Tongue (tissue), 2 donors: ENCODE results near the gene IRF3. TPM values are rescaled to one million over a fixed set of nuclear protein-coding genes. Genes with fewer than 3 reads are reported as not detected.

Experiments used
- DNase-seq: peaks from one replicate; pipeline ENCODE4 v3.0.0-alpha.2; 2015
- total RNA-seq: library from RNA; depleted of rRNA; stranded (reverse); fragments of >200 nt; gene quantifications from one replicate; pipeline ENCODE4 v1.2.3, GENCODE V29; 2014

Gene IRF3
- total RNA-seq, result 44.0 TPM

- peak; percentile 99 for DNase-seq
Measured at GRCh38 chr19:49665351-49666119, at the start of gene IRF3, which contains the start of gene BCL2L12. Gene IRF3 (minus strand): TSS chr19:49665857. CDS start chr19:49664838, 1,019 bp downstream. Gene BCL2L12 (plus strand): TSS chr19:49665933. CDS start chr19:49666693, 760 bp downstream.

DNA sequence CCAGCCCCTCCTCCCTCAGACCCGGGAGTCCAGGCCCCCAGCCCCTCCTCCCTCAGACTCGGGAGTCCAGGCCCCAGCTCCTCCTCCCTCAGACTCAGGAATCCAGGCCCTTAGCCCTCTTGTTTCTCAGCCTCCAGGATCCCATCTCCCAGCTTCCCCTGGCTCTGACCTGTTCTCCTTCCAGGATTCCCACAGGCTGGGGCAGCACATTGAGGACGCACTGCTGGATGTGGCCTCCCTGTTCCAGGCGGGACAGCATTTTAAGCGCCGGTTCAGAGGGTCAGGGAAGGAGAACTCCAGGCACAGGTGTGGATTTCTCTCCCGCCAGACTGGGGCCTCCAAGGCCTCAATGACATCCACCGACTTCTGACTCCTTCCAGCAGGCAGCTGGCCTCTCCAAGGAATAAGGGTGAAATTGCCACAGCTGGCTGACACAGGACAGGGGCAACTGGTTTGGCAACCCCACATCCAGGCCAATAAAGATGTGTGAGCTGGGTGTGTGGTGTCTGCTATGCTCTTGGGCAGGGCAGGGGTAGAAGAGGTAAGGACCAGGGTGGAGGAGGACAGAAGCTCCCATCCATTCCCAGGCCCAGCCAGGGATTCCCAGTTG, 47.7 kb upstream of the IRF3 start:
- DNase-seq, result peak; percentile 73

DNA sequence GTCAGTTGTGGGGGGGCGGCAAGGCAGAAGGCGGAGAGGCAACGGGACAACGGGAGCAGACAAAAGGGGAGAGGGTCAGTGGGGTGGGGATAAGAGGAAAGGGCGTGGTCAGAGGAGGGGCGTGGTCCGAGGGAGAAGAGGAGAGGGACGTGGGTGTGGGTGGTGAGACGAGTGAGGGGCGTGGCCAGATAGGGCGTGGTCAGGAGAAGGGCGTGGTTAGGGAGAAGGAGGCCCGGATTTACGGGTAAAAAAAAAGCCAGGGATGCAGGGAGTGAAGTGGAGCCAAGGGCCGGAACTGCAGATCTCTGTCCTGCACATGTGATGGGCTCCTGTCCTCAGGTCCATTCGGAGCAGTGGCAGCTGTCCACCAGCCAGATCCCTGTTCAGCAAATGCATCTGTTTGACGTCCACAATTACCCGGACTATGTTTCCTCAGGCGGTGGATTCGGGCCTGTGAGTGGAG, 46.8 kb upstream of the IRF3 start:
- peak; percentile 63 for DNase-seq

- no peak for DNase-seq
Measured at GRCh38 chr19:49710372-49710951, 44.8 kb upstream of the IRF3 start.

DNA sequence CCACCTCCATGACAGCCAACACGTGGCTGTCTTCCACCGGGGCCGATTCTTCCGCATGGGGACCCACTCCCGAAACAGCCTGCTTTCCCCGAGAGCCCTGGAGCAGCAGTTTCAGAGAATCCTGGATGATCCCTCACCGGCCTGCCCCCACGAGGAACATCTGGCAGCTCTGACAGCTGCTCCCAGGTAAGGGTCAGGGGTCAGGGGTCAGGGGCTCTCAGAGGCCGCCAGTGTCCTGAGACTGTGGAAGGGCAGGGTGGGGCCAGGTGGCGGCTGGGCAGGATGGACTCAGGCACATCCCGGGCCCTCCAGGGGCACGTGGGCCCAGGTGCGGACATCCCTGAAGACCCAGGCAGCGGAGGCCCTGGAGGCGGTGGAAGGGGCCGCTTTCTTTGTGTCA, 40.3 kb upstream of the IRF3 start:
- DNase-seq, result no peak

DNA sequence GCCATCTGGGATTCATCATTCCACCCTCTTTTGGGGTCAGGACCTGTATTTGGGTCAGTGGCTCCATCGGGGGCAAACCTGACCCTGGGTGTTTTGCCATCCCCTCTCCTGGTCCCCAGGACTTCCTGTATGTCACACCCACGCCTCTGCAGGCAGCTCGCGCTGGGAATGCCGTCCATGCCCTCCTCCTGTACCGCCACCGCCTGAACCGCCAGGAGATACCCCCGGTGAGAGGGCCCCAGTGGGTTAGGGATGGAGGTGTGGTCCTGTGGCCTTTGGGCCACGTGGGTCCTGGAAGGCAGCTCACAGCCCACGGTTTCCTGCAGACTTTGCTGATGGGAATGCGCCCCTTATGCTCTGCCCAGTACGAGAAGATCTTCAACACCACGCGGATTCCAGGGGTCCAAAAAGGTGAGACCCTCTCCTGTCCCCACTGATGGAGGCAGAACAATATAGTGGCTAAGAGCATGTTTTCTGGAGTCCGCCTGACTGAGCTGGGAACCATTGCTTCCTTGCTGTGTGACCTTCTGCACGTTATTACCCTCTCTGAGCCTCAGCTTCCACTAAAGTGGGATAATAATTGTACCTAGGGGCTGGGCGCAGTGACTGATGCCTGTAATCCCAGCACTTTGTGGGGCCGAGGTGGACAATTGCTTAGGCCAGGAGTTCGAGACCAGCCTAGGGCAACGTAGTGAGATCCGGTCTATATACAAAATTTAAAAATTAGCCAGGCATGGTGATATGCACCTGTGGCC, 39.4 kb upstream of the IRF3 start:
- no peak for DNase-seq

- DNase-seq, result no peak
Measured at GRCh38 chr19:49701271-49701786, 35.7 kb upstream of the IRF3 start.

GRCh38 chr19:49700563-49700962, 34.9 kb upstream of the IRF3 start:
- DNase-seq, result no peak

DNA sequence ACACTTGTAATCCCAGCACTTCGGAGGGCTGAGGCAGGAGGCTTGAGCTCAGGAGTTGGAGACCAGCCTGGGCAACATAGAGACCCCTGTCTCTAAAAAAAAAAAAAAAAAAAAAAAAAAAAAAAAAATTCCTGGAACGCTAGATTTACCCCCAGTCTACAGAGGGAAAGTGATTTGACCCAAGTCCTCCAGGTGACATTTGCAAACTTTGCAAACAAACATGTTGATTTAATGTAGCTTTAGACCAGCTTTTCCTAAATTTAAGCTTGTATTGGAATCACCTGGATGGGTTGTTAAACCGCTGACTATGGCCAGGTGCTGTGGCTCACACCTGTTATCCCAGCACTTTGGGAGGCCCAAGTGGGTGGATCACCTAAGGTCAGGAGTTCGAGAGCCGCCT, 33.7 kb upstream of the IRF3 start:
- DNase-seq, result no peak

- no peak for DNase-seq
Measured at GRCh38 chr19:49696865-49697264, 31.2 kb upstream of the IRF3 start.

GRCh38 chr19:49696115-49696514, 30.5 kb upstream of the IRF3 start:
- DNase-seq, result no peak

DNA sequence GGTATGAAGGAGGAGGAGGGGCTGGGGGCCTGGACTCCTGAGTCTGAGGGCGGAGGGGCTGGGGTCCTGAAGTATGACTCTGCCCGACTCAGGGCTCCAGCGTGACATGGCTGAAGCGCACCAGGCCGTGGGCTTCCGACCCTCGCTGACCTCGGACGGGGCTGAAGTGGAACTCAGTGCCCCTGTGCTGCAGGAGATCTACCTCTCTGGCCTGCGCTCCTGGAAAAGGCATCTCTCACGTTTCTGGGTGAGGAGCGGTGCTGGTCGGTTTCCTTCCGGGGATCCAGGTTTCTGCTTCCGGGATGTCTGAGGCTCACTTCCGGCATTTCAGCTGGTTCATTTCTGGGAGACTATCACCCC, 26.5 kb upstream of the IRF3 start:
- no peak for DNase-seq

- peak; percentile 88 for DNase-seq
Measured at GRCh38 chr19:49691243-49692146, 25.8 kb upstream of the IRF3 start.

GRCh38 chr19:49690656-49691242, 25.1 kb upstream of the IRF3 start, which contains the start of gene CPT1C:
Gene CPT1C (plus strand): TSS chr19:49691116. CDS start chr19:49692253, 1,137 bp downstream.
- peak; percentile 93 for DNase-seq

- DNase-seq, result no peak
Measured at GRCh38 chr19:49690079-49690655, 24.5 kb upstream of the IRF3 start.

DNA sequence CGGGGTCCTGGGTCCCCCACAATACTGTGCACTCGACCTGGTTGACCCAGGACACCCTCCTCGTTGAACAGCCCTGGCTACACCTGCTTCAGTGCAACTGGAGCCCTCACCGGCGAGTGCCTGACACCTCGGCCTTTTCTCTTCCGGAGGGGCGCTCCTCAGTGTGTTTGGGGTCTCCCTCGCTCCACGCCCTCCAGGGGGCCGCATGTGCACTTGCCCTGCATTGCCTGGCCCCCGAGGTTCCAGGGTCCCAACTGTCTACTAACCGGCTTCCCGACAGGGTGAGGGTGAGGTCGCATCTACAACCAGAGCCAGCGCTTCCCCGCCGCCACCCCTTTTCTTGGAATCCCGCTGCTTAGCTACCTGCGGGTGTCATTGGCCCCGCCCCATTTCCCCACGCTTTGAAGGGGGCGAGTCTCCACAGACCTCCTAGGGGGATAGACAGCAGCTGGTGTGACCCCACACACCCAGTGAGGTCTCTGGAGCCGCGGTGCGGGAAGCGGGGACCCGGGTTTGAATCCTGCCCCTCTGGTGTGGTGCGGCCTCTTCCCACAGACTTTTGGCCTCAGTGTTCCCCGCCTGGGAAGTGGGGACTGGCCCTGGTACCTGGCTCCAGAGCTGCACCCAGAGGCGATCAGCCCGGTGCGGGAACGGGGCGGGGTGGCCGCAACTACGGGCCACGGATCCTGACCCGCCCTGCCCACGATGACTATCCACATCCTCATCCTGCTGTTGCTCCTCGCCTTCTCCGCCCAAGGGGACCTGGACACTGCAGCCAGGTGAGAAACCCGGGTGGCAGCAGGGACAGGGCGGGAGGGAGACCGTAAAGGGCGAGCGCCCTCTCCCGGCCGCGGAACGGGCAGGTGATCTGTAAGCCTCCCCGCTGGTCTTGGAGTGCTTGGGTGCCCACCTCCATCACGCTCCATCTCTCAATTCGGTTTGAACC, 23.7 kb upstream of the IRF3 start, which contains the start of gene ADM5:
ADM5 (plus strand) TSS at position 462 of the 946 bp plus-strand sequence; CDS start at position 706, 244 bp downstream.
- DNase-seq, result peak; percentile 54

DNA sequence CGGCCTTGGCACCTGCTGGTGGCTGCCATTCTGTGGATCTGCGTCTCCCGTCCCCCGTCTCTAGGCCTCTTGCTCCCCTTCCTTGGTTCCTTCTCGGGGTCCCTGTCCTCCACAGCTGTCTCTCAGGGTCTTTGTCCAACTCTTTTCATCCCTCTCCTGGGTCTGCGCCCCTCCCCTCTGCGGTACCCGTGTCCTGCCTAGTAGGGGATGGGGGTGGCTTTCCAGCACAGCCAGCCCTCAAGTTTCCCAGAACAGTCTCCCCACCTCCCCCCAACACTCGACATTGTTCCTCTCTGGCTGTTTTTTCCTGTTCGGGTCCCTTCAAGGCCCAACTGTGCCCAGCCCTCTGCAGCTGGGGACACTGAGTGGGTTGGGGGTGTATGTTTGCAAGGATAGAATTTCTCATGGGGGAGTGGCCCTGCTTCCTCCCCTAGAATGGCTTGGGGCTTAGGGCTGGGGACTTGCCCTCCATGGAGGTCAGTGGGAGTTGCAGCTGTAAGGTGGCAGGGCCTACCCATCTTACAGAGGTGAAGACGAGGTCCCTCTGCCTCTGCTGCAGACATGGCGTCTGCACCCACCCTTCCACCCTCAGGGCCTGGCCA, 23.0 kb upstream of the IRF3 start:
- no peak for DNase-seq

DNA sequence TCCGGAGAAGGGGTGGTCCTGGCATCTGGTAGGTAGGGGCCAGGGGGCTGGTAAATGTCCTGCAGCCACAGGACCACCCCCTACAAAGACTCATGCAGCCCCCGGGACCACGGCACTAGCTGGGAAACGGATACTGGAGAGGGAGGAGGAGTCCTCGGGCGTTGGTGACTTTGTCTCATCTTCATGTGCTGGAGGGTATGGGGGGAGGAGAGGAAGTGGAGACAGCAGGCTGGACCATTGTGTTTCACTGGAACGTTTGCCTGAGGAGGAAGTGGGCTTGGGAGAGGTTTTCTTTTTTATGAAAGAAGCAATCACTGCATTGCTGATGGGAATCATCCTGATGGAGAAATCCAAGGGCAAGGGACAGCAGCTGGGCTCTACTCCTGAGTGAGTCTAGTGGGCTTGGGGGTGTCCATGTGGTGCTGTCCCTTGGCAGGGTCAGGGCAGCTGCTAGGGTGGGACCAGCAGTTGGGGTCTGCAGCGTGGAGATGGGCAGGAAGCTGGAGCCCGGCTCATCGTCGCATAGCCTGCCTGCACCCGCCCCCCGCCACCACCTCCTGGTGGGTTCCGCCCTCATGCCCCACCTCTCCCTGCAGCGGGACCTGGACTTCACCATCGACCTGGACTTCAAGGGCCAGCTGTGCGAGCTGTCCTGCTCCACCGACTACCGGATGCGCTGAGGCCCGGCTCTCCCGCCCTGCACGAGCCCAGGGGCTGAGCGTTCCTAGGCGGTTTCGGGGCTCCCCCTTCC, 22.1 kb upstream of the IRF3 start:
- no peak for DNase-seq
